Activated CD8-positive, alpha-beta memory T cell treated with anti-CD3 and anti-CD28 coated beads, Interleukin-2, amount 50 U/mL, for 48 hours (primary cell): ENCODE measurements around the gene HES3.

Source experiments
- DNase-seq: peaks from one replicate; pipeline ENCODE4 v3.0.0-alpha.2; 2020

The HES3 gene

DNA sequence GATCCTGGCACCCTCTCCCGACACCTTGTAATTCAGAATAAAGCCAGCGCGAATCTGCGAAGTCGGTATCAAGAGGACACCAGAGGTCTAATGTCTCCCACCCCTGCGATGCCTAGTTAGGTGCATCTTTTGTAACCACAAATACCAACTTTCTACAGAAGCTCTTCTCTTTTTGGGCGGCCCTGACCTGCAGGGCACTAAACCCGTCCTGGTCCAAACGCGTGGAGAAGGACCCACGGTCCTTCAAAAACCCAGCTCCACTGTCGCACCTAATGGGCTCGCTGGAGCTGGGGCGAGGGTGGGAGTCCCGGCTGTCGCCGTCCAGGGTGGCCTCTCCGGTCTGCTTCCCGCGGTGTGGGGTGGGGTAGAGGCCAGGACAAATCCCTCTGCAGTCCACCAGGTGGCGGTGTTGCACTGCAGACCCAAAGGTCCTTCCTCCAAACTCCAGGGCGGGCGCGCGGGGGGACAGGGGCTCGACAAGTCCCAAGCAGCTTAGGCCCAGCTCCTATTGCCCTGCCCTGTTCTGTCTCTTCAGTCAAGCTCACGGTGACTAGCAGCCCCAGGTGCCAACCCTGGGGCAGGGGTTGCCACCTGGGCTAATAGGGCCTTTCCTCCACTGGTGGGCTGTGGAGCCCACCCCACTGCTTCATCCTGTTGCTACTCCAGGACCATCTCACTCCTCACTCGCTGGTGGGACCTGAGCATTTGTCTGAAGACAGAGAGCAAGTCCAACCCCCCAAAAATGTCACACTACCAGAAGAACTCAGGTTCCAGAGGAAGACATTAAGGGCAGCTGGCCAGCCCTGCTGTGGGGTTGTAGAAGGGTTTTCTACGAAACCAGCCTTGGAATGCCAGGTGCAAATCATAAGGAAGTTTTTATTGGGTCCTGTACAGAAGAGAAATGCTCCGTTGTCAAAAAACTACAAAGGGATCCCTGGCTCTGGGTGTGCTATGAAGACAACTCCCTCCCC, 2.8 kb downstream of the HES3 start:
- DNase-seq, result peak; percentile 94

DNA sequence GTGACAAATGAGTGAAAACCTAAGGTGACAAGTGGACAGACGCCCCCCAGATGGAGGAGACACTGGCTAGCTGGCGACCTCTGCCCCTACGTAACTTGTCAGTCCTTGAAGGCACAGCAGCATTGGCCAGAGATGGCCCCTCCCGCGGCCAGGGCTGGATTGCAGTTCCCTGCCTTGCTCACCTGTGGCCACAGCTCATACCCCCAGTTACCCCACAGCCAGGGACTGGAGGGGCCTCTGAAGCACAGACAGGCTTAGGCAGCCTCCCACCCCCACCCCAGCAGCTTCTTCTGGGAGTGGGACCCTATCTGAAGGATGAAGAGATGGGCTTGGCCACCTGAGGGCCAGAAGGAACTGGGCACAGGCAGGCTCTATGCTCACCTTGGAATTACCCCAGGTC, 3.7 kb downstream of the HES3 start:
- DNase-seq, result no peak

DNA sequence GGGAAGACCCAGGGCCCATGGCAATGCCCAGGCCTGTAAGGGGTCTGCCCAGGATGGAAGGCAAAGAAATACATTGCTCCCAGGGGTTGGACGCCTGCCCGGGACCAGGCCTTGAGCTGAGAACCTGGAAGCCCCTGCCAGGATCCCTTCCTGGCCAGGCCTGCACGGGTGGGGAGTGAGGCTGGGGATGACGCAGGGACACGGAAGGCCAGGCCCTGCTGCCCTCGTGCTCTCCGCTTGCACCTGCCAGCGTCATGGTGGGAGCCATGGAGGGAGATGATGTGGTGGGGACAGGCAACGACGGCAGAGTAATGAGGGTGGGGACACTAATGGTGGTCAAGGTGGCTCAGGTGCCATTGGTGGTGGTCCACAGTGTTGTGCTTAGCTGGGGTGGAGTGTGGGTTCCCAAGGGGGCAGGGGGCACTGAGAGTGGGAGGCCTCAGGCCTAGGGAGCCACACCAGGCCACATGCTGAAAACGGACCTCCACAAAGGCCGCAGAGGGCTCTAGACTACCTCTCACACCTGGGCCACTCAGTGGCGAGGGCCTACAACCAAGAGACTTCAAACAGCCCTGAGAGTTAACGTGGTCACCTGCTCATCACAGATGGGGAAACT, 4.3 kb downstream of the HES3 start:
- no peak for DNase-seq

DNA sequence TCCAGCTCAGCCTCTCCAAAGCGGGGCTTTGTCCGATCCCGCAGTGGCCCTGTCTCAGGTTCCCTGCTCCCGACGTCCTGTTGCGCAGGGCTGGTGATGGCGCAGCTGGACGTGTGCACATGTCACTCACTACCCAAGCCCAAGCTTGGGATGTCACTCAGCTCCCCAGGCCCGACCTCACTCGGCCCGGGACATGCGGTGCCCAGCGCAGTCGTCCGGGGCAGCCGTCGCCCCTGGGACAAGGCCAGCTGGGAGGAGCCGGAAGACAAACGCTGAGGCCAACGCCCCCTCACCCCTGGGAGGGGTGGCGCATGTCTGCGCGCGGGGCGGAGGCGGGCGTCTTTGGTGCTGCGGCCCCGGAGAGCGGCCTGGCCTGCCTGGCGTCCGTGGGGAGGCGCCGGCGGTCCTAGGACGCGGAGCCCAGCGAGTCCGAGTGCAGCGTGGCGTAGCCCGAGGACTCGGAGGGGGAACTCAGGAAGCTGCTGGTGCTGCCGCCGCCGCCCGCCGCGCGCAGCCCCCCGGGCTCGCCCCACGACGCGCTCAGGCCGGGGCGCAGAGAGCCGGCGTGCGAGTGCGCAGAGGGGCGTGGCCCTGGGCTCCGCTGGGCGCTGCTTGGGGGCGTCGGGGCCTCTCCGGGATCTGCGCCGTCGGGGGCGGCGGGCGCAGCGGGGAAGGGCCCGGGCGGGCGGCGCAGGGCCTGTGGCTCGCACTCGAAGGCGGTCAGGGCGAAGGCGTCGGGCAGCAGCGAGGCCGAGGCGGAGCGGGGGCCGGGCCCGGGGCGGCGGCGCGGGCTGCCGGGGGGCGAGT, 5.2 kb downstream of the HES3 start:
- DNase-seq, result no peak

DNA sequence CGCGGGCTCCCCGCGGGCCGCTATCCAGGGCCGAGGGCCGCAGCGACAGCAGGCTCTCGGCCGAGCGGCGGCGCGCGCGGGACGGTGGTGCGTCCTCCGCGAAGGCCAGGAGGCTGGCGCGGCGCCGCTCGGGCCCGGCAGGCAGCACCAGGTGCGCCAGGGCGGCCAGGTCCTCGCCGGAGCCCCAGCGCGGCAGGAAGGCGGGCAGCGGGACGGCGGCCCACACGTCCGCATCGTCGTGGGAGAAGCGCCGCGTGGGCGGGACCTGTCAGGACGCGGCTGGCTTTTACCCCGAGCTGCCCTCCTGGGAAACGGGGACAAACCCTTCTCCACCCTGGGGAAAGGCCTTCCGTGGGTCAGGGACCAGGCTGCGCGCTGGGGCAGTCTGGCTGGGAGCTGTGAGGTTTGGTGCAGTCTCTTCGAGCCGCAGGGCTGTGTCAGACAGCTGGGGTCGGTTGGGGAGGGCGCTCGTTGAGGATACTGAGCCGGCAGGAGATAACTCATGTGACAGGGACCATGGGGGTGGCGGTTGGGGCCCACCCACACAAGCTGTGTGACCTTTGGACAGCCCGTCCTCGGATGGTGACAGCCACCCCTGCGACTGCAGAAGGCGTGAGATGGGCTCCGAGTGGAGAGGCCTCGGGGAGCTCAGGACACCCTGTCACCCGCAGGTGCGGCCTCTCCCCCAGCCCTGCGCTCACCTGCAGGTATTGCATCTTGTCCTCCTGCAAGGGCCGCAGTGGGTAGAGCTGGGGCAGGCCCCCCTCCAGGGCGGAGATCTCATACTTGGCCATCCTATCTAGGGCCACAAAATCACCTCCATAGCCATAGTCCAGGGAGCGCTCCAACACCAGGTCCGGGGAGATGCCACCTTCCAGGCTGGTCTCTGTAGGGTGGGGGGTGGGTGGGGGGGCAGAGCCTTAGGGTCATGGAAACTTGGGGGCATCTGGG, 6.0 kb downstream of the HES3 start:
- no peak for DNase-seq

DNA sequence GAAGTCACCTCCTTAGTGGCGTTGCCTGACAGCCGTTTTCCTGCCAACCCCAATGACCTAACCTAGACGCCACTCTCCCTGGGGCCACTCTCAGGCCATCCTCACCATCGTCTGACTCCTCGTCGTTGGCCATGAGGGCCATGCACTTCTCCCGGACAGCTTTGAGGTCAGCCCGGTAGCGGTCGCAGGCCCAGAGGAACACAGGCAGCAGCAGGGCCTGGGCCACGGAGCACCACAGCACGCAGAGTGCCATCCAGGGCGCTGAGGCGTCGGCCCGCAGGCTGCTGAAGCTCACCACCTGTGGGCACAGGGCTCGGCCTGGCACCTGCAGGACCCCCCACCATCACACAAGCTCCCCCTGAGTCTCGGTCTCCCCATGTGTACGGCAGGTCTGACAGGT, 7.3 kb downstream of the HES3 start:
- DNase-seq, result no peak

DNA sequence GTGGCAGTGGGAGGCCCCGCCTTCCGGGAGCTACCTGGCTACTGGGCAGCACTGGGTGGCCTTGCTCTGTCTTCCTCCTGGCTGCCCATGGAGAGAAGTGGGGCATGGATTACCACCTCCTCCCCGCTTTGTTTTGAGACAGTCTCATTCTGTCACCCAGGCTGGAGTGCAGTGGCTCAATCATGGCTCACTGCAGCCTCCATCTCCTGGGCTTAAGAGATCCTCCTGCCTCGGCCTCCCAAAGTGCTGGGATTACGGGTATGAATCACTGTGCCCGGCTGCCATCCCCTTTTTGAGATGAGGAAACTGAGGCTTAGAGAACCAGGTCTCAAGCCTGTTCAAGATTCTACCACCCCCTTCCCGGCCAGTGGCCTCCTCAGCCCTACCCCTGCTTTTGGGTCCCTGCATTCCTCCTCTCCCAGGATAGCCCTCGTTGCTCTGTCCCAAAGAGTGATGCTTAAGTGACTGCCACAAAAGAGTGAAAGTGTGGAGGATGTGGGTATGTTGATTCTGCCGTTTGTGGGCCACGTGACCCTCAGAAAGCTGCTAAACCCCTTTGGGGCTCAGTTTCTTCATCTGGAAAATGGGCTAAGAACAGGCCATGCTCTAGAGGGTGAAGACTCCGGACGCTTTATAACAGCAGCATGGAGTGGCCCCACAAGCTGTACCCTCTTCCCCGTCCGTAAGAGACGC, 7.8 kb downstream of the HES3 start:
- no peak for DNase-seq

DNA sequence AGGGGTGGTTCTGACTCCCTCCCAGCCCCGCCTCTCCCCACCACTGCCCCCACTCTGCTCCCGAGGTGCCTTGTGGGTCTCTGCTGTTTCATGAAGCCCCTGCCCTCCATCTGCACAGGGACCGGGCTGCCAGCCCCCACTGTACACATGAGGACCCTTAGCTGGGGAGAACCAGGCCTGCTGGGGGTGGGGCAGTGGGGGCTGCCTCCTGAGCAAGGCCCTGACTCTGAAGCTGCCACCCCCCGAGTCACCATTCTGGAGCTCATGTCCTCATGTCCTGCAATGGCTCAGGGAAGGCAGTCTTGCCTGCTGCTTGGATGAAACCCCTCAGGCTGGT, 8.4 kb downstream of the HES3 start:
- DNase-seq, result no peak

DNA sequence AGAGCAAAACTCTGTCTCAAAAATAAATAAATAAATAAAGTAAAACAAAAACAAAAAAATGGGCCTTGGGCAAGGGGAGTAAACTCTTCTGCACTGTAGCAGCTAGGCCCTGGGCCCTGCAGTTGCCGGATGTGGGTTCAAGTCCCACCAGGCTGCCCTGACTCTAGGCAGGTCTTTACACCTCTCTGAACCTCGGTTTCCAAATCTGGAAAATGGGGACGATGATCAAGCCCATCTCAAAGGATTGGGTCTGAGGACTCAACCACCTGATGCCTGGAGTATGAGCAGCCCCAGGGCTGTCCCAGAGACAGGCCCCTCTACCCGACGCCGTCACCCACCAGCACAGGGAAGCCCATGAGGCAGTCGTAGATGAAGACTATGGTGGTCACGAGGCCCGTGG, 9.4 kb downstream of the HES3 start:
- no peak for DNase-seq

DNA sequence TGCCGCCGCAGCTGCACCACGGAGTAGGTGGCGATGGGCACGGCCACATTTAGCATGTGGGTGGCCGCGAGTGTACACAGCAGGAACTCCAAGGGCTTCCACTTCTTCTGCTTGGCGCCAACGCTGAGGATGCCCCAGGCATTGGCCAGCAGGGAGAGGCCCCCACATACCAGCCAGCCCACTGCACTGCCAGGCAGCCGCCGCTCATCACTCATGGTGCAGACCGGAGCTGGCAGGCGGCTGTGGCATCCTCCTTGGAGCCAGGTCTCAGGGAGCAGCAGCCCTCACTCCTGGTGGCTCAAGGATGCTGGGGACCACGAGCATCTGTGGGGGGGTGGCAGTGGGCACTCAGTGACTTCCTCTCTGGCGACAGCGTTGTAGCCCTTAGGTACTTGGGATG, 10.7 kb downstream of the HES3 start:
- no peak for DNase-seq

DNA sequence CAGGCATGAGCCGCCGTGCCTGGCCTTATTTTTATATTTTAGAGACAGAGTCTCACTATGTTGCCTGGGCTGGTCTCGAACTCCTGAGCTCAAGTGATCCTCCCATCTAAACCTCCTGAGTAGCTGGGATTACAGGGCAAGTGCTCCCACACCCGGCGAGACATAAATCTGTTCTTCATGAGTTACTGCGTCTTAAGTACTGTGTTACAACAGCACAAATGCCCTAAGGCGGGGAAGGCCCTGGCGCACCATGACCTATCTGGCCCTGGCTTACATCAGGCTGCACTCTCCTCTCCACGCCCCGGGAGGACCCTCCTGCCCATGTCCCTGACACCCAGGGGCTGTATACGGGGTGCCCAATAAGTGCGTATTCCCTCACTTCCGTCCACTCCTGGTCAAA, 12.7 kb downstream of the HES3 start:
- DNase-seq, result no peak

DNA sequence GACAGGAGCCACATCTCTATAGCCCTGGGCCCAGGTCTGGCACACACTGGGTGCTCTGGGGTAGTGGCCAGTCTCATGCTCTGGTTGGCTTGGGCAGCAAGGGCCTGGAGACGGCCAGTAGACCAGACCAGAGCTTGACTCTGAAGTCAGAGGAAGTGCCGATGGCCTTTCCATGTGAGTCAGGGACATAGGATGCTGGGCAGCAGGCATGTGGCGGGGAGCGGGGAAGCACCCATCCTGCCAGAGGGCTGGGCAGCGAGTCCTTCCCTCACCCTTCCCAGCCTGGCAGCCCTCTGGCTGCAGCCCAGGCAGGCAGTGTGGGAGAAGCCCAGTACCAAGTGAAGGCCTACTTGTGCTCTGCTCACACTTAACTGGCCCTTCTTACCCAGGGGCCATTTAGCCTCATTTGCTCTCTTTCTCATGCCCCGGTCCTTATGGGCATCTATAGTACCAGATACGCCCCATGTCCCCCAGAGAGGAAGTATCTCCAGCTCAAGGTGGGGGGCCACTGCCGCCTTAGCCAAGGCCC, 13.6 kb downstream of the HES3 start:
- DNase-seq, result no peak

DNA sequence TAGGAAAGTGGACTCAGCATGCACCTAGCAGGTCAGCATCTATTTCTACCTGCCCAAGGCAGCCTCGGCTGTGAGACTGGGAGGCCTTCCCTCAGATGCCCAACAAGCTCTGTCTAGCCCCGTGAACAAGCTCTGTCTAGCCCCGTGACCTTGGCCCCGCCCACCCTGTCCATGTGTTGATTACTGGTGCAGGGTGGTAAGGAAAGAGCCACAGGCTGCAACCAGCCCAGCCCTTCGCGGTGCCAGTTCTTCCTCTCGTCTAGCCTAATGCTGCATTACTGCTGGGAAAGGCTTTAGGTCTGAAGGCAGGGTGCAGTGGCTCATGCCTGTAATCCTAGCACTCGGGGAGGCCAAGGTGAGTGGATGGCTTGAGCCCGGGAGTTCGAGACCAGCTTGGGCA, 14.7 kb downstream of the HES3 start:
- no peak for DNase-seq

DNA sequence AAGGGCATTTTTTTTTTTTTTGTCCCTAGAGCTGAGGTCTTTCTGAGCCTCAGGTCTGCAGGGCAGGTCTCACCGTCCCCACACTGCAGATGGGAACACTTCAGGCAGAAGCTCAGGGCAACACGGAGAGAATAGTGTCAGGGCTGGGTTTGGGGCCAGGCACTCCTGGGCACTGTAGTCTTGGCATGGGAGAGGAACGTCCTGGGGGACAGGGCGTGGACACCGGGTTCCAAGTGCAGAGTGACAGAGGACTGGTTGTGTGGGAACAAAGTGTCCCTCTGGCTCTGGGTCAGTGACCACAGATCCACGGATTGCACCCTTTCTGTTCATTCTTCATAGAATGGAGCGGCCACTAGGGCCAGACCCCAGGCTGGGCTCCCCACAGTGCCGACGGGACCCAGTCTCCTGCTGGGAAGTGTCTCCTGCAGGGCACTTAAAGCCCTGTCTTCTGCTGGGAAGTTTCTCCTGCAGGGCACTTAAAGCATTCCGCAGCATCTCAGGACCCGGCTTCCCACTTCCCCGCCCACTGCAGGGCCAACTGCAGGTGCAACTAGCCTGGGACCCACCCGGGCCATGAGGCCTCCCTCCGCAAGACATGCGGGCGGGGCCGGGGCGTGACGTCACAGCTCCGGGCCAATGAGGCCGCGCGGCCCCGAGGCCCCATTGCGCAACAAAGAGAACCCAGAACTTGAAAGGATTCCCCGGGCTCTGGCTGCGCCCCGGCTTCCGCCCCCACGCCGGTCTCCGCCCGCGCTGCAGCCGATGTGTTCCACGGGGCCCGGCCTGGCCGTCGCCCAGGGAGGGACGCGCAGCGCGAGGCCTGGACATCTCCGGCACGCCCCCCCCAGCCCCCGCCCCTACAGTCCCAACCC, 15.7 kb downstream of the HES3 start:
- DNase-seq, result peak; percentile 89

DNA sequence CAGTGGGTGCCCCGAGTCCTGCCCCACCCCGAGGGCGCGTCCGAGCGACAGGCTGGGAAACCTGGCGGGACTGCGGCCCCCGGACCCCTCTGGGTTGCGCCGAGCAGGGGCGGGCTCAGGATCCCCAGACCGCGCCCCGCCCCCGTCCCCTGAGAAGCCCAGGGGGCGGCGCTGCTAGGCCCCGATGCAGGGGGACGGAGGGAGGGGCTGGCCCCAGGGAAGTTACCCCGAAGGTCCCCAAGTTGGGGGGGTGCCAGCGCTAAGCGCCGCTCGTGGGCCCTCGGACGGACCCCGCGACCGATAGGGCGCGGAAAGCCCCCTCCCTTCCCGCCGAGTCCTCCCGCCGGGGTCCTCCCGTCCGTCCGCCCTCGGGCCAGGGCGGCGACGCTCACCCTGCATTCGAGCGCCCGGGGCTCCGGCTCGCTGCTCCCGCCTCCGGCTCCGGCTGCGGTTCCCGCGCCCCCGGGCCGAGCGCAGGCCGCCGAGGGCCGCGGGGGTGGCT, 16.5 kb downstream of the HES3 start:
- DNase-seq, result peak; percentile 61

DNA sequence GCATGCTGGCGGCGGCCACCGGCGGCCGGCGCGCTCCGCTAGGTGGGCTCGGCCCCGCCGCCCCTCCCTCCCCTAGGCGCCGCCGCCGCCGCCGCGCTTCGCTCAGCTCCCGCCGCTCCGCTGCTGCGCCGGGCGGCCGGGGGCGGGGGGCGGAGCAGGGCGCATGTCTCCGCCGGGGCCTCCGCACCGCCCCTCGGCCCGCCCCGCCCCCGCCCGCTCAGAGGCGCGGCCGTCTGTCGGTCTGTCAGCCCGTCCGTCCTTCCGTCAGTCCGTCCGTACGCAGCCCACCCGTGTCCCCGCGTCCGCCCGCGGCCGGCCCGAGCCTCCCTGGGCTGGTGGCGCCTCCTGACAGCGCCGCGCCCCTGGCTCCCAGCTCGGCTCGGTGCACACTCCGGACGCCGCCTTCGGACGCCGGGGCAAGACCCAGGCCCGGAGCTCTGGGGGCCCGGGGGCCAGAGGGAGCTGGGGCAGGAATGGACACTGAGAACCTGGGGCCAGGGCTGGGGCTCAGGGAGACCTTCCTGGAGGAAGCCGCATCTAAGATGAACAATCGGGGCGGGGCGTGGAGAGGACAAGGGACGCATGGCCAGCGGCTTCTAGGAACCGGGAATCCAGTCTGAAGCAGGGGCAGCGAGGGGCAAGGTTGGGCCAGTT, 17.1 kb downstream of the HES3 start, which contains the start of gene GPR153:
GPR153 (minus strand) TSS at position 138 of the 654 bp plus-strand sequence. CDS start 6,193 bp downstream, outside the sequence.
- peak; percentile 70 for DNase-seq

DNA sequence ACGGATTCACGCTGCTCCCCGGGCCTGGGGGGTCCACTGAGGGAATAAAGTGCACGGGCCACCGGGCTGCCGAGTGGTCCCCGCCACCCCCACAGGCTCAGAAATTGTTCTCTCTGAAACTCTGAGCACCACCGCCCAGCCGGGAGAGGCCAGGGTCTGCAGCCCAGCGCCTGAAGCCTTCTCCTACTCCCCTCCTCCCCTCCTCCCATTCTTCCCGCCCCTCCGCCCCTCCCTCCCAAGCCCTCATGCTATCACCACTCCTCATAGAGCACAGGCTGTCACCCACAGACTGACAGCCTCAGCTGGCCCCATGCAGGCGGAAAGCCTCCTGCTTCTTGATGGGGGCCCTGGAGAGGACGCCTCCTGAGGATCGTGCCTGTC, 17.6 kb downstream of the HES3 start:
- DNase-seq, result no peak

DNA sequence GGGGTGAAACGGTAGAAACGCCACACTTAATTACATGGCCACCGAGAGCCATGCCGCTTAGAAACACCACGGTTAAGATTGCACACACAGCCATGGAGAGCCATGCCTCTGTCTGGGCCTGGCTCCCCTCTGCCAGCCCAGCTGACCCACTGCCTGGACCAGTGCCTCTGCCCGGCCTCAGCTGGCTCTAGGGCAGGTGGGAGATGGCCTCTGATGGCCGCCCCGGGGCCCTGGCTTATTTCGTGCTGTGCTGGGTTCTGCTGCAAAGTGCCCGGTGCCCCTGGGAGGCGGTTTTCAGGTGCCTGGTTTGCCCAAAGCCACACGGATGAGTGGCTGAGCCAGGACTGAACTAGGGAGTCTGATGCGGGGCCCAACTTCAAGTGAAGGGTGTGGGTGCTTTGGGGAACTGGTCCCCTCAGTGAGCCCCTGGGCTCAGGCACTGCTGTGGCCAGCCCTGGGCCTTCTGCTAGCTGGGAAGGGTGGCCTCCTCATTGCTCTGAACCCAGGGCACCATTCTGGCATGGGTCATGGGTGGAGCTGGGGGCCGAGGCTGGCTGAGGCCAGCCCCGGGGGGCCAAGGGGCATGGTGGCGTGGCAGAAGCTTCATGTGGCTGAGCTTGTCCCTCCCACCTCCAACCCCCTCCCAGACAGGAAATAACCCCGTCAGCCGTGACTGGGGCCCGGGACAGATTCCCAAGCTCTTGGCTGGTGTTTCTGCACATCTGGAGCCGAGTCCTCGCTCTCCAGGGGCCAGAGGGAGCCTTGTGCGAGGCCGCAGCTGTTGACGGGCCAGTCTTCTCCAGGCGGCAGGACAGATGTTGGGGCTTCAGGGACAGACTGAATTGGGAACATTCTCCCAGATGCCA, 18.8 kb downstream of the HES3 start:
- no peak for DNase-seq

DNA sequence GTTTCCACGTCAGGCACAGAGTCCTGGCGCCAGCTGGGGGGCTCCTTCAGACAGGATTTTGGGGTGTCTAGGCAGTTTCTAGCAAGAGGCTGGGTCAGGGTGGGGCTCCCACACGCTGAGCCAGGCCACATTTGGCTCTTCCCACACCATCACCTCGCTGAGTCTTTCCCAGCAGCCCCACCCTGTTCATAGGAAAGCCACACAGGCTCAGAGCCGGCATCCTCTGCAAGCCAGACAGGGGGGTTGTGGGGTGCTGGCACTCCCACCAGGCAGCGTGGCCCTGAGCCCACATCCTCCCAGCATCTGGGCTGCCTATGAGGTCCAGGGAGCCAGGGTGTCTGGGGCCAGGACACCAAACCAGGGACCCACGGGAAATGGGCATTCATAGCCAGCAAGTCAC, 19.7 kb downstream of the HES3 start:
- no peak for DNase-seq
